Keratinocyte (primary cell): ENCODE data around the gene HPF1. TPM values are rescaled to one million over a fixed set of nuclear protein-coding genes. Genes with fewer than 3 reads are reported as not detected.

ENCODE experiments used
- DNase-seq: peaks from one replicate; pipeline ENCODE4 v3.0.0-alpha.2; 2011; ENCODE audit warnings: low read depth, missing footprints, low spot score
- FAIRE-seq: peaks from 2 replicates; lab custom pipeline; 2011; peaks lifted over from hg19 to GRCh38; lab: Jason Lieb, UNC
- H2AFZ ChIP-seq: 2 replicates; pipeline ENCODE4 v1.6.0; 2012; ENCODE audit warnings: low read length, control low read depth, inconsistent platforms; ENCODE audit not compliant: control insufficient read depth
- H3K27ac ChIP-seq: 2 replicates; pipeline ENCODE4 v1.5.1; 2011; ENCODE audit warnings: low read length; ENCODE audit not compliant: control insufficient read depth, insufficient read depth
- H3K27me3 ChIP-seq: 3 replicates; pipeline ENCODE4 v1.6.0; 2011; ENCODE audit warnings: low read length; ENCODE audit not compliant: control insufficient read depth, insufficient read depth; ENCODE audit errors: extremely low read depth
- H3K36me3 ChIP-seq, 2 experiments: 2 replicates in 1 of 2; 3 replicates in 1 of 2; pipeline ENCODE4 v1.5.1; 2011; ENCODE audit warnings: low read length in 2 of 2, mild to moderate bottlenecking in 1 of 2; ENCODE audit not compliant: control insufficient read depth in 2 of 2, insufficient read depth in 2 of 2; ENCODE audit errors: extremely low read depth in 1 of 2
- H3K4me1 ChIP-seq: 3 replicates; pipeline ENCODE4 v1.5.1; 2011; ENCODE audit warnings: low read length; ENCODE audit not compliant: control insufficient read depth, insufficient read depth; ENCODE audit errors: extremely low read depth
- H3K4me2 ChIP-seq: 3 replicates; pipeline ENCODE4 v1.6.0; 2011; ENCODE audit warnings: low read depth, low read length; ENCODE audit not compliant: control insufficient read depth, insufficient read depth; ENCODE audit errors: extremely low read depth
- H3K4me3 ChIP-seq, 3 experiments: fragments of 200-600 bp in 1 of 3; sonication (generic) in 1 of 3; 2 replicates in 2 of 3; 3 replicates in 1 of 3; pipeline ENCODE4 v1.5.1; 2011 to 2016; ENCODE audit warnings: low read length in 3 of 3, mild to moderate bottlenecking in 3 of 3, control low read depth in 2 of 3, inconsistent platforms in 1 of 3, low read depth in 1 of 3, mixed read lengths in 1 of 3, mixed run types in 1 of 3, moderate library complexity in 1 of 3; ENCODE audit not compliant: control insufficient read depth in 2 of 3, insufficient read depth in 2 of 3; ENCODE audit errors: extremely low read depth in 1 of 3
- H3K79me2 ChIP-seq: 2 replicates; pipeline ENCODE4 v1.6.0; 2012; ENCODE audit warnings: low read length; ENCODE audit not compliant: control insufficient read depth, insufficient read depth
- H3K9ac ChIP-seq: 3 replicates; pipeline ENCODE4 v1.6.0; 2011; ENCODE audit warnings: low read length; ENCODE audit not compliant: control insufficient read depth, insufficient read depth; ENCODE audit errors: extremely low read depth
- H3K9me1 ChIP-seq: 3 replicates; pipeline ENCODE4 v1.6.0; 2011; ENCODE audit warnings: low read length; ENCODE audit not compliant: control insufficient read depth, insufficient read depth; ENCODE audit errors: extremely low read depth
- H3K9me3 ChIP-seq: 2 replicates; pipeline ENCODE4 v1.5.1; 2012; ENCODE audit warnings: low read depth, low read length; ENCODE audit not compliant: control insufficient read depth
- H4K20me1 ChIP-seq: 3 replicates; pipeline ENCODE4 v1.6.0; 2011; ENCODE audit warnings: low read length; ENCODE audit not compliant: control insufficient read depth, insufficient read depth; ENCODE audit errors: extremely low read depth
- EZH2 ChIP-seq: IDR thresholded peaks from one replicate; pipeline ENCODE4 v1.6.1; 2012; ENCODE audit warnings: inconsistent platforms, mild to moderate bottlenecking, low read length, moderate library complexity
- dilution Hi-C: fragments of 300-500 bp; cut with MboI; formaldehyde crosslinking; loops from one replicate; pipeline ENCODE4 v1.7.0; 2020; ENCODE audit warnings: low sequenced_read_pairs; ENCODE audit not compliant: extremely low pct_ligation_motif_present
- polyA plus RNA-seq, 5 experiments: library from polyadenylated mRNA; depleted of rRNA in 3 of 5; stranded (reverse) in 3 of 5; stranded (forward) in 1 of 5; unstranded in 1 of 5; fragments of >200 nt; gene quantifications; 1 replicate in 1 of 5; 2 replicates in 3 of 5; 3 replicates in 1 of 5; pipeline versions ENCODE4 v1.2.1 to v1.2.3, GENCODE V29; 2011 to 2012; ENCODE audit warnings: missing spikeins in 2 of 5, low read depth in 1 of 5, low replicate concordance in 1 of 5
- TF ChIP-seq, protein P1 (sequence below), 3 experiments: IDR thresholded peaks in 1 of 3; conservative IDR thresholded peaks in 1 of 3; optimal IDR thresholded peaks in 1 of 3; 2 replicates in 2 of 3; 3 replicates in 1 of 3; pipeline versions ENCODE3 to v1.5.1; 2011; ENCODE audit warnings: low read length in 3 of 3, mild to moderate bottlenecking in 3 of 3, moderate library complexity in 2 of 3, control low read depth in 1 of 3, inconsistent platforms in 1 of 3; ENCODE audit not compliant: insufficient read depth in 2 of 3; ENCODE audit errors: extremely low read depth in 1 of 3

Gene HPF1
- polyA plus RNA-seq, 1 donor (not counting 4 experiments of a cell fraction or from before 2014, with no cell fraction given), result 19.1 TPM

DNA sequence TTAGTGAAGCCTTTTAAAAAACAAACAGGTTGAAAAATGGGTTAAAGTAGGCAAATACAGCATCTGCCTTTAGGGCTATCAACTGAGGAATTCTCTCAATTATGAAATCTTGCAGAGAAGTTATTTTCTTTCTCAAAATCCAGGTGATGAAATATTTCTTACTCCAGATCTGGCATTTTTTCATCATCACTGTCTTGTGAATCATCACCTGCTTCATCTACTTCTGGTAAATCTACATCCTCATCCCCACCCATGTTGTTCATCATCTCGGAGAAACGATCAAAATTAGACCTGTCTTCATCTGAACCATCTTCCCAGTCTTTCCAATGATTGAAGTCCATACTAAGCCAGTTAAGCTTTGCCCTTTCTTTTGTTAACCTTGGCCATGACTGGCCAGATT lies 33.3 kb upstream of the HPF1 start:
- DNase-seq (no peak), FAIRE-seq (peak; percentile 17)
- Histone ChIP-seq H3K9me1 (no peaks in the 10 kb centered on the region), H4K20me1 (no peaks in the 10 kb centered on the region), H3K9ac (no peak overlapping the region), H3K4me2 (peak overlapping the region; percentile 81), H3K4me3 (peak overlapping the region in 2 of 3 experiments; percentile 32 to 47), H3K27ac (peak overlapping the region; percentile 12), H3K4me1 (peaks cover 18% of the 10 kb centered on the region), H2AFZ (no peak overlapping the region), H3K36me3 (no peaks in the 10 kb centered on the region), H3K79me2 (no peaks in the 10 kb centered on the region), H3K27me3 (no peaks in the 10 kb centered on the region), H3K9me3 (no peaks in the 10 kb centered on the region)
- no peak for TF ChIP-seq EZH2
- TF ChIP-seq, protein P1, sequence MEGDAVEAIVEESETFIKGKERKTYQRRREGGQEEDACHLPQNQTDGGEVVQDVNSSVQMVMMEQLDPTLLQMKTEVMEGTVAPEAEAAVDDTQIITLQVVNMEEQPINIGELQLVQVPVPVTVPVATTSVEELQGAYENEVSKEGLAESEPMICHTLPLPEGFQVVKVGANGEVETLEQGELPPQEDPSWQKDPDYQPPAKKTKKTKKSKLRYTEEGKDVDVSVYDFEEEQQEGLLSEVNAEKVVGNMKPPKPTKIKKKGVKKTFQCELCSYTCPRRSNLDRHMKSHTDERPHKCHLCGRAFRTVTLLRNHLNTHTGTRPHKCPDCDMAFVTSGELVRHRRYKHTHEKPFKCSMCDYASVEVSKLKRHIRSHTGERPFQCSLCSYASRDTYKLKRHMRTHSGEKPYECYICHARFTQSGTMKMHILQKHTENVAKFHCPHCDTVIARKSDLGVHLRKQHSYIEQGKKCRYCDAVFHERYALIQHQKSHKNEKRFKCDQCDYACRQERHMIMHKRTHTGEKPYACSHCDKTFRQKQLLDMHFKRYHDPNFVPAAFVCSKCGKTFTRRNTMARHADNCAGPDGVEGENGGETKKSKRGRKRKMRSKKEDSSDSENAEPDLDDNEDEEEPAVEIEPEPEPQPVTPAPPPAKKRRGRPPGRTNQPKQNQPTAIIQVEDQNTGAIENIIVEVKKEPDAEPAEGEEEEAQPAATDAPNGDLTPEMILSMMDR (optimal IDR thresholded peaks at IDR 0.05 in 1 of 3, IDR thresholded peaks at IDR 0.05 in 1 of 3, conservative IDR thresholded peaks at IDR 0.05 in 1 of 3; ENCODE audit: extremely low read depth in 1 of 3, insufficient read depth in 2 of 3, low read length in 3 of 3), result no peak
- dilution Hi-C loops, result no loop called here

DNA sequence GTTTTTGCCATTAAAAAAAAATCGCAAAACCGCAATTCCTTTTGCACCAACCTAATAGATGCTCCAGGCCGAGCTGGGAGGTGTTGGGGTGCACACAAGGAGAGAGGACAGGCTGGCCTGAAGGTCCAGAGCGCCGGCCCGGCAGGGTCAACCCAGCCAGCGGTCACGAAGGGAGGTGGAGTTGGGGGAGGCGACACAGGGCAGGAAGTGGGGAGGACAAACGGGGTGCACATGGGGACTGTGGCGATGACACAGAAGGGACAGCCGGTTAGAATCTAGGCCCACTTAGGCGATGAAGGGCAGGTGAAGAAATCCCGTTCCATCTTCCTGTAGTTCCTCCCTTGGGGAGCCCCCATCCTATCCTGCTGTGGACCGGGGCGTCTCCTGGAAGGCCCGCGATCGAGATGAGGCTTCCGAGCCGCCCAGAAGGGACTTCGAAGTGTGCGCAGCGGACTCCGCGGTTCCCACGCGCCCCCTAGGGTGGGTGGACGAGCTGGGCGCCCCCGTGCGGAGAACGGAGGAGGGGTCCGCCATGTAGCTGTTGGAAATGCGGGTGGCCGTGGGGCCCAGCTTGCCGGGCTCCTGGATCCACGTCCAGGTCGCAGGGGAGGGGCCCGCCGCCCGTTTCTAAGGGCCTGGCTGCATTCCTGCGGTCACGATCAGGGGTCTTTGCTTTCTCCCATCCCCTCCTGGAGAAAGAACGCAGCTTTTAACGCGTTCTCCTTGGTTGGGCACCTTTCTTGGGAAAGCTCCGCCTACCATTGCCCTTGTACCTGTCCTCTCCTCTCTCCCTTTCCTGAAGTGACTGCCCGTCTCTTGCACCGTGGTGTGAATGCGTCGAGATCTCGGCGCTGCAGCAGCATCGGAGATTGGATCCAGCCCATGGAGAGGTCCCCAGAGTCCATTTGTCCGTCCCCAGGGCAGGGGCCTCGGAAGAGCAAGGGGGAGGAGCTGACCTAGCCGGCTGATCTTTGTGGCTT lies 17.0 kb upstream of the HPF1 start:
- dilution Hi-C loops, result no loop called here
- no peak overlapping the region for H3K4me3 ChIP-seq
- H3K27me3 ChIP-seq, result peaks cover 15% of the 10 kb centered on the region
- no peaks in the 10 kb centered on the region for H3K36me3 ChIP-seq
- no peak overlapping the region for H2AFZ ChIP-seq
- no peaks in the 10 kb centered on the region for H3K9me1 ChIP-seq
- H3K27ac ChIP-seq, result no peak overlapping the region
- H3K9me3 ChIP-seq, result no peaks in the 10 kb centered on the region
- FAIRE-seq (no peak), DNase-seq (no peak)
- H3K9ac ChIP-seq, result no peak overlapping the region
- no peaks in the 10 kb centered on the region for H3K4me1 ChIP-seq
- peak overlapping the region; percentile 41 for H3K4me2 ChIP-seq
- TF ChIP-seq, protein P1 (optimal IDR thresholded peaks at IDR 0.05 in 1 of 3, IDR thresholded peaks at IDR 0.05 in 1 of 3, conservative IDR thresholded peaks at IDR 0.05 in 1 of 3; ENCODE audit: extremely low read depth in 1 of 3, insufficient read depth in 2 of 3, low read length in 3 of 3), result no peak
- TF ChIP-seq EZH2, result peak; percentile 48
- H4K20me1 ChIP-seq, result no peaks in the 10 kb centered on the region
- H3K79me2 ChIP-seq, result no peaks in the 10 kb centered on the region
